HG03439 (cell line): ENCODE data around the gene RINL.

ENCODE experiments used
- ATAC-seq: cut with Tn5 transposase; IDR thresholded peaks from one replicate; pipeline ENCODE4 v1.9.1; 2021; ENCODE audit warnings: mild to moderate bottlenecking, moderate library complexity; ENCODE audit not compliant: unreplicated experiment

Gene RINL, protein sequence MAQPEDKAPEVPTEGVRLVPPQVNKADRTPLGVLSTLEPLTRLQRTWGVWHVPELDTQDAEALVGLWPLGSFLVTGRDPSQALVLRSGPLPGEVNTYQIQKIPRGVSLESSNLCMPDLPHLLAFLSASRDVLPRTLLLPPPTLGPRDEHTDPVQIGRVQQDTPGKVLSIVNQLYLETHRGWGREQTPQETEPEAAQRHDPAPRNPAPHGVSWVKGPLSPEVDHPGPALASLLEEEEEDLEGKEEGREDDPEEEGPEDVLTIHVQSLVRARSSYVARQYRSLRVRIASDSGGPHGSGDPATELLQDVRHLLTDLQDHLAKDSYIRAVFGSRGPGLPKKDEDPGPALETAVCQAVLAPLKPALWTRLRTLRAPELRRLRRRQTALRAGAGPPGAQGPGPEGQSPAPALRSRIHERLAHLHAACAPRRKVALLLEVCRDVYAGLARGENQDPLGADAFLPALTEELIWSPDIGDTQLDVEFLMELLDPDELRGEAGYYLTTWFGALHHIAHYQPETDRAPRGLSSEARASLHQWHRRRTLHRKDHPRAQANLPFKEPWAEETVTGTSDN

DNA sequence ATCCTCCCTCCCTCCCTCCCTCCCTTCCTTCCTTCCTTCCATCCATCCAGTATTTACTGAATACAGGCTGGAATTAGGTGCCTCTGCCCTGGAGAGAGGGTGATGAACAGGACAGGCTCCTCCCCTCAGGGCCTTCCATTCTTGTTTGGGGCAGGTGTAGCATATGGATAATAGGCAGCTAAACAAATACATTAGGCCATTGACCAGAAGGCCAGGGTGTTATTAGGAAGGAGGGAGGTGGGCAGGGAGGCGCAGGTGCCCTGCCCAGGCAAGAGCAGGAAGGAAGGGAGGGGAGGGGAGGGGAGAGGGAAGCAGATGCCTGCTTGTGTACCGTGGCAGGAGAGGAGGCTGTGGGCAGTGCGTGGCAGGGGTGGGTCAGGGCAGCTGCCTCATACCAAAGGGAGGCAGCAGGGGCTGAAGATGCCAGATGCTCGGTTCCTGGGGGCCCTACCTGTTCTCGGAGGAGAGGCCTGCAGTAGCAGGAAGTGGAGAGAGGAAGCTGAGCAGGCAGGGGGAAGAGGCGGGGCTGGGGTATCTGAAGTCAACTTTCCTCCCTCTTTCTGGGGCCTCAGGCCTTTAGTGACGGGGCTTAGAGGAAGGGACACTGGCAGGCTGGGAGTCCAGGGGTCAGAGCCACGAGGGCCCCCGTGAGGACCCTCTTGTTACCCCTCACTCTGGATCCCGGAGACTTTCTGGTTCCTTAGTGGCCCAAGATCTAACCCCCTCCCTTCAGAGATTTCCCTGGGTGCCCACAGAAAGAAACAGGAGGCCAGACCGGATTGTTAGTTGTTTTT lies at the start of gene RINL:
TSS of gene RINL (minus strand) at position 495 of the 794 bp plus-strand sequence. CDS start 1,533 bp downstream, outside the sequence.
- ATAC-seq = peak; percentile 45

DNA sequence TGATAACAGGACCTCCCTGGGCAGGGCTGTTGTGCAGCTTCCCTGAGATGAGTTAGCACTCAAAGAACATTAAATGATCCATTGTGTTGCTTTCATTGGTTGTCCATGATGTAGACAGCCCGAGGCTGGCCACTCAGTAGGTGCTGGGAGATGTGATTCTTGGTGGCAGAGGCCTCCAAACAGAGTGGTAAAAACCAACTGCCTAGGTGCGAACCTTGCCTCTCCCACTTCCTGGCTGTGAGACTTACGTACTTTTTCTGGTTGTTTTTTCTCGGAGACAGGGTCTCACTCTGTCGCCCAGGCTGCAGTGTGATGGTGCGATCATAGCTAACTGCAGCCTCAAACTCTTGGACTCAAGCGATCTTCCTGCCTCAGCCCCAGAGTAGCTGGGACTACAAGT lies 46.3 kb upstream of the RINL start:
- no peak for ATAC-seq

DNA sequence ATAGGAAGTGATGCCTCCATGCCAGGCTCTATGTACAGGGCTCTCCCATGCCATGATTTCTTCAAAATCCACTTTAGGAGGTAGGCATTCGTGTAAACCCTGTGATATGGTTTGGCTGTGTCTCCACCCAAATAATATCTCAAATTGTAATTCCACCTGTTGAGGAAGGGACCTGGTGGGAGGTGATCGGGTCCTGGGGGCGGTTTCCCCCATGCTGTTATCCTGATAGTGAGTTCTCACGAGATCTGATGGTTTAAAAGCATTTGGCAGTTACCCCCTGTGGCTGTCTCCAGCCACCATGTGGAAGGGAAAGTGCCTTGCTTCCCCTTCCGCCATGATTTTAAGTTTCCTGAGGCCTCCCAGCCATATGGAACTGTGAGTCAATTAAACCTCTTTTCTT lies 44.4 kb upstream of the RINL start:
- no peak for ATAC-seq

DNA sequence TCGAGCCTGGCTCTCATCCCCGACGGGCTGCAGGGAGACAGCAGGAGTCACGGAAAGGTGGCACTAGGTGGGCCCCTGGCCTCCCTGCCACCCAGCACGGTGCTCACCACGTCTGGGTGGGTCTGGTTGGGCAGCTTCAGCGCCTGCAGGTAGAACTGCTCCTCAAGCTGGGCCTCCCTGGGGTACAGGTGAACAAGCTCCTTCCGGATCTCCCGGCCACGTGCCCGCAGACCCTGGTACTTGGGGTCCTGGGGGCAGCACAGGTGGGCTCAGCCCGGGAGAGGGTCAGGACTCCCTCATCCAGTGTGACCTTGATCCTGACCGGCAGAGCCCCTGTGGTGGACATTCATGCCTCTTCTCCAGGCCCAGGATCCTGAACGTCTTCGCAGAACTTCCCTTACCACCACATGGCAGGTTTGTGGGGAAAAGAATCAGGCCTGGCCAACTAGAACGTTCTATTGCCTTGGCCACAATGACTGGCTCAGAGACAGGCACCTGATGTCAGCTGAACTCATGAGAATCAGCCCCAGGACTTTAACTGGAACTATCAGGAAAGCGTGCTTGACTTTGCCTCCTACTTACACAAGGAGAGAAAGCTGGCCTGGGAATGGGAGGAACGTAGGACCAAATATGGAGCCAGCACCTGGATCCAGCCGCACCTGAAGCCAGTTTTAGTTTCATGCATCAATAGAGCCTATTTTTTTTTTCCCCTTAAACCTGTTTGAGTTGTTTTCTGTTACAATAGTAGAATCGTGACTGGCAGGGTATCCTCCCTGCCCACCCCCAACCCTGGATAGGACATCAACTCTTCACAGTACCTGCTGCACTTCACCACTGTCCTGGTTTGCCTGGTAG lies 43.6 kb upstream of the RINL start:
- no peak for ATAC-seq

DNA sequence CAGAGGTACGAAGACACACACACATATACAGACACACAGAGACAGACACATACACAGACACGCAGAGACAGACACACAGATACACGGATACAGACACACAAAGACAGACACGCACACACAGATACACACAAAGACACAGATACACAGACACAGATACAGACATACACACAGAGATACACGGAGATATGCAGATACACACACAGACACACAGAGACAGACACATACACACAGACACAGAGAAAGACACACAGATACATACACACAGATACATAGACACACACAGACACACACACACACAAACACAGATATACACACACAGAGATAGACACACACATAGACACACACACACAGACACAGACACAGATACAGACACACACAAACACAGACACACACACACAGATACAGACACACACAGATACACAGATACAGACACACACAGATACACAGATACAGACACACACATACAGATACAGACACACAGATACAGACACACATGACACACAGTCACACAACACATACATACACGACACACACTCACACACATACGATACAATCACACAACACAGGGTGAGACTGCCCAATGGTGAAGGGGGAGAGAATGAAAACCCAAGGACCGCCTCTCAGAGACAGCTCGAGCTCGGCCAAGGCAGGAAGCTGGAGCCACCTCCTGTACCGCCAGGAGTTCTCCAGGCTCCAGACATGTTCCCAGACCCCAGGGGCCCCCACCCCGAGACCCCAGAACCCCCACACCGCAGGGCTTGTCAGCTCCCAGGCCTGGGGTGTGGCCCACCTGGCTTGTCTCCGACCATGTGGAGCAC lies 42.7 kb upstream of the RINL start:
- no peak for ATAC-seq

DNA sequence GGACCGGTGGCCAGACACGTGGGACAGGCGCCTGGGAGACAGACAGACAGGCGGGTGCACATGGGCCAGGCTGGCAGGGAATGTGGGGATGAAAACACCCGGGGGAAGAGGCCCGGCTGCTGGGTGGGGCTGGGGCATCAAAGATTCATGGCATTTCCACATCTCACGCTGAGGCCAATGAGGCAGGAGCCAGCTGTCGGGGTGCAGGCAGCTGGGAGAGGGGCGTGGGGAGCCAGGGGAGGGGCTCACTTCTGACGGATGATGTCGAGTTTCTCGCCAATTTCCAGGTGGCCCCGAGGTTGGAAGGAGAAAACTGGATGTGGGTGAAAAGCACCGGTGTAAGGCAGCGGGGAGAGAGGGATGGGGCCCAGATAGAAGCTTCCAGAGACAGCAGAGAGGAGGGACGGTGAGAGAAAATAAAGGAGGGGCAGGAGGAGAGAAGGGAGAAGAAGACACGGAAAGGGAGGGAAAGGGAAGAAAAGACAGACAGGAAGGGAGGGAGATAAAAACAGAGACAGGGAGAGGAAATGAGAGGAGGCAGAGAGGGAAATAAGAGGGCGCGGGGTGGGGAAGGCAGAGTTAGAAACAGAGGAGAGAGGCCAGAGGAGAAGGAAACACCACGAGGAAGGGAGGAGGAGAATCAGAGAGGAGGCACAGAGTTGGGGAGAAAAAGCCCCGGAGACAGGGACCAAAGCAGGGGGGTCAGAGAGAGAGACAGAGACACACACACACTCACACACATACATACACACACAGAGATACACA lies 41.9 kb upstream of the RINL start:
- no peak for ATAC-seq

DNA sequence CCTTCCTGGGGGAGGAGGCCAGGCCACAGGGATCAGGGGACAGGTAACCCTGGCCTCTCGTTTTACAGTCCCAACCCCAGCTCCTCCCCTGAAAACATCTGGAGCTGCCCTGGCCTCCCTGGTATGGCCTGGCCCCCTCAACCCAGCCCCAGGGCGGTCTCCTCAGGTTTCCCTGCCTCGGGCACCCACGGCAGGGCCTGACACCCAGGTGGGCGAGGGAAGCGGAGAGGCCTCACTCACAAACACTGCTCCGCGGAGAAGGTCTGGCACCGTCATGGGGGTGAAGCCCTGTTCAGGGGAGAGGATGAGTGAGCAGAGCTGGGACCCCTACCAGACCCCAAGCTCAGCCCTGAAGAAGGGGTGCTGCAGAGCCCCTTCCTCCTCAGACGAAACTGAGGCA lies 40.5 kb upstream of the RINL start:
- ATAC-seq = no peak

DNA sequence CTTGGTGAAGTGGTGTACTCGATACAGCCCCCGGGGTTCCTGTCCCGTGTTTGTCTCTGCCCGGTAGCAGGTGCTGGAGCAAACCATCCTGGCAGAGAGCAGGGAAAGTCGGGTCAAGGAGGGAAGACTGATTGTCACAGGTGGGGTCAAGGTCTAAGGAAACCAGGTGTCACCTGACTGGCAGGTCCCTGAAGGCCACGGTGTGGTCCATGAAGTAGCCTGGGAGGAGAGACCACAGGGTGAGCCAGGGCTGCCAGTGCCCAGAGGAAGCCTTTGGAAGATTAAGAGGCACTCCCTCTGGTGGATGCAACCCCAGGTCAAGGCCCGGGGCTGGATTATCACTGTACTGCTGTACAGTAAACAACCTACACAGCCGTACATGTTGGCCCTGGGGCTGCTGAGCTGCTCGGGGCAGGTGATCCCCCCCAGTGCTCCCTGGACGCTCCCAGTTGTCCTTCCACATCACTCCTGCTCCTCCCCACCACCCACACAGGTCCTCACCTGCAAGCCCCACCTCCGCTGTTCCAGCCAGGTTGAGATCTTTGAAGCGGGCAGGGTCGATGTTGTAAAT lies 39.9 kb upstream of the RINL start:
- ATAC-seq = no peak

DNA sequence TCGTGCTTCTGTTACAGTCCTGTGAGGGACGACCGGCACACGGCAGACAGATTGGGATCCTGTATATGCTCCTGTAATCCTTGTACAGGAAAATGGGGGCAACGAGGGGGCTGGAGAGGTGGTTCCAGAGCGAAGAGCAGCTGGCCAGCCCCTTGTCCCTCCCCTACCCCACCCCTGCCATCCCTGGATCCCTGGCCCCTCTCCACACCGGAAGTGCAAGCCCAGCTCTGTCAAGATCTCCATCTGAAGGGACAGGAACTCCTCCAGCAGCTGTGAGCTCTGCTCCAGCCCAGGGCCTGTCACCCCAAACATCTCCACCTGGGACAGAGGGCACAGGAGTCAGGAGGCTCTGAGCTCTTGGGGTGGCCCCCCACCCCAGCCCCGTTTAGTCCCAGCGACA lies 39.4 kb upstream of the RINL start:
- ATAC-seq = no peak

DNA sequence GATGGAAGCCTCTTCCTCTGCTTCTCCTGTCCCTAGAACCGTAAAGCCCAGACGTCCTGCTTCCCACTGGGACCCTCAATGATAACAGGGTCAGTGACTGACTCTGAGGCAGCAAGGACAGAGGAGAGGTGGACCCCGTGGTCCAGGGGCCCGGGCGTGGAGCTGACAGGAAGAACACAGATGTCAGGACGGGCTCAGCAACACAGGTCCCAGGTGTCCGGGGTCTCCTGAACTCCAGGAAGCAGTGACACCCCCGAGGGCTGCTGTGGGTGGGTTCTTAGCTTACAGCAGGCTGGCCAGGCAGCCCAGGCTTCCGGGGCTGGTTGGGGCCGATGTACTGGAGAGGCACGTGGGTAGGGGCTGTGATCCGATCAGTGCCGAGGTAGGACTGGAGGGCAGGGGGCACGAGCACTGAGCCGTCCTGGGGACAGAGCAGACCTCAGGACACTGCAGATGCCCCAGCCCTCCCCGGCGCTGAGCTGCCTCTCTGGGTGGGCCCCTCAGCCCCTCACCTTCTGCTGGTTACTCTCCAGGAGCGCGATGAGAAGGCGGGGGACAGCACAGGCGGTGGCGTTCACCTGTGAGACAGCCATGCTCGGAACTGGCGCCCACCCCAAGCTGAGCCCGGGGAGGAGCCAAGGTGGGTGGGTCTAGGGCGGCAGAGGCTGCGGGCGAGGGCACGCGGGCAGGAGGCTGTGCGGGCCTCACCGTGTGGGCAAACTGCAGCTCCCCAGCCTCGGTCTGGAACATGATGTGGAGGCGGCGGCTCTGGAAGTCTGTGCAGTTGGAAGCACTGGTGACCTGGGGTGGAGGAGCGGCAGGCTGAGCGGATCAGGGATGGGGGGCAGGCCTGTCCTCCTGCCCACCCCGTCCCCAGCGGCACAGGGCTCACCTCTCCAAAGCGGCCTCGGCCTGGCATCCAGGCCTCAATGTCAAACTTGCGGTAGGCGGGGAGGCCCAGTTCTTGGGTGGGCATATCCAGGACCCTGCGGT lies 37.5 kb upstream of the RINL start:
- ATAC-seq = no peak

DNA sequence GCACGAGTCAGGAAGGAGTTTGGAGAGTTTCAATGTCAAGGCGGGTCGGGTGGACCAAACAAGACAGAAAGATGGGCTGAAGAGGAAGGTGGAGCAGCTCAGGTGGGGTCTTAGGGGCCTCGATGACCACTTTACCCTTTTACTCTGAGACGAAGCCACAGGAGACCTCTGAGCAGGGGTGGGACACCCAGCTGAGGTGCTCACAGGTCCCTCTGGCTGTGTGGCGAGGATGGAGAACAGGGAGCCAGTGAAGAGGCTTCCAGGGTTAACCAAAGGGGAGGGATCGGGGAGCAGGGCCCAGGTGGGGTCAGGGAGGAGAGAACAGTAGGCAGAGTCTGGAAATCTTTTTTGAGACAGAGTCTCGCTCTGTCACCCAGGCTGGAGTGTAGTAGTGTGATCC lies 35.9 kb upstream of the RINL start:
- no peak for ATAC-seq

DNA sequence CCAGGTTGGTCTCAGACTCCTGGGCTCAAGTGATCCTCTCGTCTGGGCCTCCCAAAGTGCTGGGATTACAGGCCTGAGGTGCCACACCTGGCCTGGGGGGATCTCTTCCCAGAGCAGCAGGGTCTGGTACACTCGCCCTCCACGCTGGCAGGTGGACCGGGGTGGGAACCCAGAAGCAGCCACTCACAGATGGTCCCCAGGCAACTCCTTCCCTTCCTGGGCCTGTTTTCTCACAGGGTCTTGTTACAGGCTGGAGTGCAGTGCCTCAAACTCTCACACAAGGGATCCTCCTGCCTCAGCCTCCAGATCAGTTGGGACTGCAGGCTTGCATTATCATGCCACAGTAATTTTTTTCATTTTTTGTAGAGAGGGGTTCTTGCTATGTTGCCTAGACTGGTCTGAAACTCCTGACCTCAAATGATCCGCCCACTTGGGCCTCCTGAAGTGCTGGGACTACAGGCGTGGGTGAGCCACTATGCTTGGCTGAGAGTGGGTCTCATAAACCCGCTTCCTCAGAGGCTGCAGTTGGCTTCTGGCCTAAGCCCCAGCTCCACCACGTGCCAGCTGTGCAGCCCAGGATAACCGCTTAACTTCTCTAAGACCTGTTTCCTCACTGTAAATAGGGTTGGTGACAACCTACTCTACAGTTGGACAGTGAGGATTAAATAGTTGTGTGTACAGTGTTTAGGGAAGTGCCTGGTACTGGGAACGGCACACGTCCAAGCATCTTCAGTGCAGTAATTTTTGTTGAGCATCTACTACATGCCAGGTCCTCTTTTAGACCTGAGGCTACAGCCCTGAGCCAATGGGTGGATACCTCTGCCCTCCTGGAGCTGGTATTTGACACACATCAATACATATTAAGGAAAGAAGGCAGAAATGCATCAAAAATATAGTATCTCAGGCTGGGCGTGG lies 34.8 kb upstream of the RINL start:
- no peak for ATAC-seq

DNA sequence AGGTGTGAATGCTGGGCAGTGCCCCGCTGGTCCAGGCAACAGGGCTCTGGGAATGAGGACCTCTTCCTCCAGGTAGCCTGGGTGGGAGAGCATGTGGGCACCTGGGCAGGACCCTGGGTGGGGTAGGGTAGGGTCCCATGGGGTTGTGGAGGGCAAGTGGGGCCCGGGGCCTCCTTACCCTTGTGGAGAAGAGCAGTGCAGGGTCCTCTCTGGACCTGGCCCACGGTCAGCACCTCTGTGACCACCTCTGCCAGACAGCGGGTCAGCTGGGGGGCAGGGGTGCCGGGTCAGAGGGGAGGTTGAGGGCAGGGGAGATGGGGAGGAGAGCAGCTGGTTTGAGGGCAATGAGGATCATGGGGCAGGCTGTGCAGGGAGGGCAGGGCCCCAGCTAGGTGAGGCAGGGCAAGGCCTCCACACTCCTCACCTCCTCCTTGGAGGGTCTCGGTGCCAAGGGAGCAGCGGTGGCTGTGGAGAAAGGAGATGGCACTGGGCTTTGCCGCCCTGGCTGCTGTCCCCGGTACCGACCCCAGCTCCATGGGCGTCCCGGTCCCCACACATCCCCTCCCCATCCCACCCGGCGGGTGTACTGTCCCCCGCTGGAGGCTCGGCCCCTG lies 33.4 kb upstream of the RINL start:
- ATAC-seq = no peak

DNA sequence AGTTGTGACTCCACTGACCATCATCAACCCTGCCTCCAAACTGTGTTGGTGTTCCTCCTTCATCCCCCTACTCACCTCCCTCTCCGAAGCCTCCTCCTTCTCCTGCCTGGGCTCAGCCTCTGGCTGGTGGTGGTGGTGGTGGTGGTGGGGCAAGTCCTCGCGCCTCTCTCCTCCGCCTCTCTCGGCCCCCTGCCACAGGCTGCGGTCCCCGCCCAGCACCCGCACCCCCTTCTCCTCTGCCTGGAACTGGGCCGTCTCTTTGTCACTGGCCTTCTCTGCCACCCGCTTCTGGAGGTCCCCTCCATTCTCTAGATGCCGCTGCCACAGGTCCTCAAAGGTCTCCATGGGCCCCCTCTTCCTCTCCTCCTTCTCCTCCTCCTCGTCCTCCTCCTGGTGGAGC lies 32.4 kb upstream of the RINL start:
- ATAC-seq = no peak

DNA sequence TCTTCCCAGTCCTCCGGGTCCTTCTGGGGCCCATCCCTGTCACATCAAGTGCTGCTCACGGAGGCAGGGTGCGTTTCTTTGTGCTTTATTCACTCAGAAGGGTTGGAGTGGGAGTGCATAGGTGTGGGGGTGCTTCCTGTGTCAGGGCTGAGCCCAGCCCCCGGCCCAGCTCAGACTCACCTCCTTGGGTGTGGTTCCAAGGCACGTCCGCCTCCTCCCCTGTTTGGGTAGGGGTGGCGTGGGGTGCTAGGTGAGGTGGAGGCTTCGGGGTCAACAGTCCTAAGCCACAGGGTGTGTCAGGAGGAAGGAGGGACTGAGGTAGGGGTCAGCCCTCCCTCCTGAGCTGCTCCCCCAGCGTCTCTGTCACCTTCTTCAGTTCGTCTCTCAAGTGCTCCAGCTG lies 30.8 kb upstream of the RINL start:
- no peak for ATAC-seq

DNA sequence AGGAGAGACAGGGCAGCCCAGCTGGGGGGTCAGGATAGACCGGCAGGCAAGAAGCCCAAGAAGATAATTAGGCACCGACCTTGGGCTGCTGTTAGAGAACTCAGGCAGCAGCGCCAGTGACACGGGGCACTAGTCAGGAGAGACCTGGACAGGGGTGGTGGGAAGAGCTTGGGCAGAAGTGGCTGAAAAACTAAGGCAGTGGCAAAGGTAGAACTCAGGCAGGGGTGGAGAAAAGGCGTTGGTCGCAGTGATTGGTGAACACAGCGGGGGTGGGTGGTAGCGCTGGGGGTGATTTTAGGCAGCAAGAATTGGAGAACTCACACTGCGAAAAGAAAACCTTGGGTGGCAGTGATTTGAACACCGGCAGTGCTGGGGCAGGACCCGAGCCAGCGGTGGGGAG lies 29.6 kb upstream of the RINL start:
- no peak for ATAC-seq
